SK-N-SH treated with all-trans-retinoic acid at 6 μM for 48 hours (cell line): ENCODE data around the gene GALM.

Source experiments
- PATZ1 ChIP-seq: fragments of 250-450 bp; sonication (Bioruptor Pico); IDR thresholded peaks from 2 replicates; pipeline ENCODE4 v1.8.0; 2020; ENCODE audit warnings: mild to moderate bottlenecking, moderate library complexity, borderline replicate concordance
- SNAI2 ChIP-seq: fragments of 250-450 bp; sonication (Bioruptor Pico); IDR thresholded peaks from 2 replicates; pipeline ENCODE4 v1.5.0; 2020; ENCODE audit warnings: mild to moderate bottlenecking, moderate library complexity
- TOX ChIP-seq: fragments of 250-450 bp; sonication (Bioruptor Pico); IDR thresholded peaks from 2 replicates; pipeline ENCODE4 v1.8.0; 2021; ENCODE audit warnings: mild to moderate bottlenecking, moderate library complexity, borderline replicate concordance
- ZFP3 ChIP-seq: fragments of 250-450 bp; sonication (Bioruptor Pico); IDR thresholded peaks from 2 replicates; pipeline ENCODE4 v1.5.0; 2020; ENCODE audit warnings: mild to moderate bottlenecking, moderate library complexity
- ZFP30 ChIP-seq: fragments of 450-650 bp; formaldehyde crosslinking; IDR thresholded peaks from 2 replicates; pipeline ENCODE4 v1.5.0; 2022; ENCODE audit warnings: mild to moderate bottlenecking, moderate library complexity
- ZNF565 ChIP-seq: fragments of 450-650 bp; formaldehyde crosslinking; conservative IDR thresholded peaks from 2 replicates; pipeline ENCODE4 v1.5.0; 2020; ENCODE audit warnings: low read depth, mild to moderate bottlenecking, moderate library complexity
- ZNF70 ChIP-seq: fragments of 450-650 bp; formaldehyde crosslinking; IDR thresholded peaks from 2 replicates; pipeline ENCODE4 v1.5.0; 2020; ENCODE audit warnings: mild to moderate bottlenecking, moderate library complexity
- ZNF8 ChIP-seq: fragments of 450-650 bp; formaldehyde crosslinking; IDR thresholded peaks from 2 replicates; pipeline ENCODE4 v1.5.0; 2020; ENCODE audit warnings: mild to moderate bottlenecking, moderate library complexity
- TF ChIP-seq, protein P1 (sequence below): fragments of 250-450 bp; sonication (Bioruptor Pico); IDR thresholded peaks from 2 replicates; pipeline ENCODE4 v1.8.0; 2021; ENCODE audit warnings: low read depth, mild to moderate bottlenecking, moderate library complexity, borderline replicate concordance

- TF ChIP-seq PATZ1 (CRISPR knock-in tag): no peak
- TF ChIP-seq ZFP30: no peak; the same call in 1 of the 2 replicates
- peak; percentile 66; the same call in 1 of the 2 replicates for TF ChIP-seq ZNF8 (CRISPR knock-in tag)
- peak; percentile 89 for TF ChIP-seq ZFP3 (CRISPR knock-in tag)
- TF ChIP-seq TOX: no peak; the same call in 1 of the 2 replicates
- TF ChIP-seq, protein P1, sequence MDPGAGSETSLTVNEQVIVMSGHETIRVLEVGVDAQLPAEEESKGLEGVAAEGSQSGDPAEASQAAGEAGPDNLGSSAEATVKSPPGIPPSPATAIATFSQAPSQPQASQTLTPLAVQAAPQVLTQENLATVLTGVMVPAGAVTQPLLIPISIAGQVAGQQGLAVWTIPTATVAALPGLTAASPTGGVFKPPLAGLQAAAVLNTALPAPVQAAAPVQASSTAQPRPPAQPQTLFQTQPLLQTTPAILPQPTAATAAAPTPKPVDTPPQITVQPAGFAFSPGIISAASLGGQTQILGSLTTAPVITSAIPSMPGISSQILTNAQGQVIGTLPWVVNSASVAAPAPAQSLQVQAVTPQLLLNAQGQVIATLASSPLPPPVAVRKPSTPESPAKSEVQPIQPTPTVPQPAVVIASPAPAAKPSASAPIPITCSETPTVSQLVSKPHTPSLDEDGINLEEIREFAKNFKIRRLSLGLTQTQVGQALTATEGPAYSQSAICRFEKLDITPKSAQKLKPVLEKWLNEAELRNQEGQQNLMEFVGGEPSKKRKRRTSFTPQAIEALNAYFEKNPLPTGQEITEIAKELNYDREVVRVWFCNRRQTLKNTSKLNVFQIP (CRISPR knock-in tag): peak; percentile 90; the same call in 1 of the 2 replicates
- peak; percentile 88 for TF ChIP-seq ZNF565
- TF ChIP-seq SNAI2 (CRISPR knock-in tag): peak; percentile 99
- no peak for TF ChIP-seq ZNF70 (CRISPR knock-in tag)
These were observed at the start of gene GALM for GRCh38 chr2:38665854-38666555.
